Forelimb muscle (tissue), 1 donor: Measurements from ENCODE around the gene SNRPD1. TPM values are rescaled to one million over a fixed set of nuclear protein-coding genes. Genes with fewer than 3 reads are reported as not detected.
"Not testable (repeated sequence)": the region's sequence is repeated elsewhere in the genome, so short reads cannot be mapped to it uniquely, and the experiment has no call there.

Experiments
- DNase-seq: peaks from one replicate; pipeline ENCODE4 v3.0.0-alpha.2; 2013; ENCODE audit warnings: low read depth
- polyA plus RNA-seq: library from polyadenylated mRNA; unstranded; fragments of 120-200 nt; gene quantifications from one replicate; pipeline ENCODE4 v1.2.1, GENCODE V29; 2013; ENCODE audit not compliant: insufficient read length

SNRPD1 gene
- 84.3 TPM for polyA plus RNA-seq

DNA sequence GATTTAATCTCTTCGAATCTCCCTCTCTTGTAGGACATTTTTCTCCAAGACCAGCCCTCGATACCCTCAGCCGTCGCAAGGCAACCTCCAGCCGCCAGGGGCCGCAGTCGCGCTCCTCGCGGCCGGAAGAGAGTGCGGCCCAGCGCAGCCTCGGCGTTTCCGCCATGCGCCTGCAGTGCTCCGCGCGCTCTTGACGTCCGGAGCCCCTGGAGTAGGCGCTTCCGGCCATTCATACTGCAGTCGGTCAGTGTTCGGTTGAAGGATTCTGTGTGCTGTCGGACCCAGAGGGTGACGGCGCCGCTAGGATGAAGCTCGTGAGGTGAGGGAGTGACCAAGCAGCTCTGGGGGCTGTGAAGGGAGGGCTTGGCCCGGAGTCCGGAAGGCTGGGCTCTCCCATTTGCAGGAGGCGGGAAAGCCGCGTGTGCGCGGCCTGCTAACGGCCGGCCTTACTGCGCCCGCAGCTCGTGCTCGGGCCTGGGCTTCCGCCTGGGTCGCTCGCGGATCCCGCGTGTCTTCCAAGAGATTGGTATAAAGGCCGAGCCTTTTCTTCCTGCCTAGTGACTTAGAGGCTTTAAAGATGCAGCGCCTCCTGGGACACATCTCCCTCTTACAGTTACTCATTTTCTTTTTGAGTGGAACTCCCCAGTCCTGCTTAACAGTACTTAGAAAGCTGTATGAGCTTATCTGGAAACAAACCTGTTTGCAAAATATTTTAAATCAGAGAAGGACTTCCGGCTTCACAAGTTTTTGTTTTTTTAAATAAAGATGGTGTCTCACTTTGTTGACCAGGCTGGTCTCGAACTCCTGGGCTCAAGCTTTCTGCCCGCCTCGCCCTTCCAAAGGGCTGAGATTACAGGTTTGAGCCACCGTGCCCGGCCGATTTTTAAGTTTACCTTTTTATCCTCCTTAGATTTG, at the start of gene SNRPD1:
TSS of gene SNRPD1 (plus strand) at position 190 of the 915 bp plus-strand sequence. CDS start at position 306, 116 bp downstream.
- DNase-seq, result peak; percentile 75

DNA sequence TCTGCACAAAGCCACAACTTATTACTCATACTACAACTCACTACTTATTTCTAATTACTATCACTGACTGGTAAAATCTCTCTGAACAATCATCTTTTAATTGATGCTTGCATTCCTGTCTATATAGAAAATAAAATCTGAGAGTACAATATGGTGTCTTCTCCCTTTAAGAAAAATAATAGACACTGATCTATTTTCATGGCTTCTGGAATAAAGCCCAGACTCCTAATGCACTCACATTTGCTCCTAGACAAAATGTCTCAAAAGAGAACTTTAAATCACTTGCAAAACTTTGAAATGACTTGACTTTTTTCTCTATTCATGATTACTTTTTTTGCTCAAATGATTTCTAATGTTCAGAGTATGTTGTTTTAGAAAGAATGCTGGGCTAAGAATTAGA, 40.3 kb upstream of the SNRPD1 start:
- DNase-seq, result peak; percentile 13

DNA sequence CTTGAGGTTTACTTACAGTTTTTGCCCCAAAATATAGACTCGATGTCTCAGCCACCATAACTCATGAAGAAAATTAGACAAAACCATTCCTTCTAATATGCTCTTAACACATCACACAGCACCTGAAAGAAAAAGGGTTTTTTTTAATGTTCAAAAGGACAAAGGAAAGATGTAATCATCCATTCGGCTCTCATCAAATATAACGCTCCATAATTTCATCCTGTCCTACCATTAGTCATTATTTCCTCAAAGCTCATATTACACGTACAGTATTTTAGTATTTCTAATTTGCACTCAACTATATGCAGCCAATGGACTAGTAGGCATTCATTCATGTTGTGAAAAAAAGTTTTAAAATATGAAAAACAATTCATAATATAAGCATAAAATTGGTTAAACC, 36.5 kb upstream of the SNRPD1 start:
- no peak for DNase-seq

DNA sequence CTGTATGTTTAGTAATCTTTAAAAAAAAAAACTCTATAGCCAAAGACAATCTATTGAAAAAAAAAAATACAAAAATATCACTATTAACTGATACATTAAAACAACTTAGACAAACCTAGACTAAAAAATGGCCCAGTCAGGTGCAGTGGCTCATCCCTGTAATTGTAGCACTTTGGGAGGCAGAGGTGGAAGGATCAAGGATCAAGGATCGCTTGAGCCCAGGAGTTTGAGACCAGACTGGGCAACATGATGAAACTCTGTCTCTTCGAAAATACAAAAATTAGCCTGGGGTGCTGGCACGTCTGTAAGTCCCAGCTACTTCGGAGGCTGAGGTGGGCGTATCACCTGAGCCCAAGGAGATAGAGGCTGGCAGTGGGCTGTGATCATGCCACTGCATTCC, 27.7 kb upstream of the SNRPD1 start:
- no peak for DNase-seq

DNA sequence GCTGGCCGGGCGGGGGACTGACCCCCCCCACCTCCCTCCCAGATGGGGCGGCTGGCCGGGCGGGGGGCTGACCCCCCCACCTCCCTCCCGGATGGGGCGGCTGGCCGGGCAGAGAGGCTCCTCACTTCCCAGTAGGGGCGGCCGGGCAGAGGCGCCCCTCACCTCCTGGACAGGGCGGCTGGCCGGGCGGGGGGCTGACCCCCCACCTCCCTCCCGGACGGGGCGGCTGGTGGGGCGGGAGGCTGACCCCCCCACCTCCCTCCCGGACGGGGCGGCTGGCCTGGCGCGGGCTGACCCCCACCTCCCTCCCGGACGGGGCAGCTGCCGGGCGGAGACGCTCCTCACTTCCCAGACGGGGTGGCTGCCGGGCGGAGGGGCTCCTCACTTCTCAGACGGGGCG, 19.8 kb upstream of the SNRPD1 start:
- DNase-seq, result not testable (repeated sequence)

DNA sequence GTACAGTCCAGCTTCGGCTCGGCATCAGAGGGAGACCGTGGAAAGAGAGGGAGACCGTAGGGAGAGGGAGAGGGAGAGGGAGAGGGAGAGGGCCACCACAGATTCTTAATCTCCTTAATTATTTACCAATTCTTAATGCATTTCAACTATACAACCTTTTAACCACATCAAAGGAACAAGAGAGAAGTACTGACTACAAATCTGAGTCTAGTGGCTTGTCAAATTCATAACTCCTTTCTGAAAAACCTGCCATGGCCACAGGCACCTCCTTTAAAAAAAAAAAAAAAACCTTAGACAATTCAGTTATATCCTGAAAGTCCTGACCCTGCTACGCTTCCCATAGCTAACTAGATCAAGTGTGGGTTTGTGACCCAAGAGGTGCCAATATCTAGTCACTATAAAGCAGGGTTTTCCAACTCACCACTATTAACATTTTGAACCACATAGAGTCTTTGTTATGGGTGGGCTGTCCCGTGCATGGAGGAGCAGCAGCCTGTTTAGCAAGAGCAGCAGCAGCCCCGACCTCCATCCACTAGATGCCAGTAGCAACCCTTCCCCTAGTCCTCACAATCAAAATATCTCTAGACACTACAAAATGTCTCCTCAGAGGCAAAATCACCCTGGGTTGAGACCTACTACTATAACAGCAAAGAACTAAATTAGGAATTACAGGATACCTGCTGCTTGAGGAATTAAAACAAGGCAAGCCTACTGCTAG, 18.4 kb upstream of the SNRPD1 start:
- no peak for DNase-seq

DNA sequence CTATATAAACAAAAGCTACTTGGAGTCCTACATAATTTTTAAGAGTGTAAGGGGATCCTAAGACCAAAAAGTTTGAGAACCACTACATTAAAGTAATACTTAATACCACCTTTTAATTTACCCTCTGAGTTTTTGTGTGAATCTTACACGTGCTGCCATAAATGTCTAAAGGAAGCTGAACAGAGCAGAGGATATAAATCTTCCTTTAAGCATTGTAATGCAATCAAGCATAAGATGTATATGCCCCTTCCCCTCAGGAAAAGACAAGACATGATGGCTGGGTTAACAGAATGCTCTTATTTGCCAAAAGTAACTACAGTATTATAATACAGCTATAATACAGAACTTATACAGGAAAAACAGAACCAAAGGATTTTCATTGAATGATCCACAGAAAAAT, 14.5 kb upstream of the SNRPD1 start:
- no peak for DNase-seq

DNA sequence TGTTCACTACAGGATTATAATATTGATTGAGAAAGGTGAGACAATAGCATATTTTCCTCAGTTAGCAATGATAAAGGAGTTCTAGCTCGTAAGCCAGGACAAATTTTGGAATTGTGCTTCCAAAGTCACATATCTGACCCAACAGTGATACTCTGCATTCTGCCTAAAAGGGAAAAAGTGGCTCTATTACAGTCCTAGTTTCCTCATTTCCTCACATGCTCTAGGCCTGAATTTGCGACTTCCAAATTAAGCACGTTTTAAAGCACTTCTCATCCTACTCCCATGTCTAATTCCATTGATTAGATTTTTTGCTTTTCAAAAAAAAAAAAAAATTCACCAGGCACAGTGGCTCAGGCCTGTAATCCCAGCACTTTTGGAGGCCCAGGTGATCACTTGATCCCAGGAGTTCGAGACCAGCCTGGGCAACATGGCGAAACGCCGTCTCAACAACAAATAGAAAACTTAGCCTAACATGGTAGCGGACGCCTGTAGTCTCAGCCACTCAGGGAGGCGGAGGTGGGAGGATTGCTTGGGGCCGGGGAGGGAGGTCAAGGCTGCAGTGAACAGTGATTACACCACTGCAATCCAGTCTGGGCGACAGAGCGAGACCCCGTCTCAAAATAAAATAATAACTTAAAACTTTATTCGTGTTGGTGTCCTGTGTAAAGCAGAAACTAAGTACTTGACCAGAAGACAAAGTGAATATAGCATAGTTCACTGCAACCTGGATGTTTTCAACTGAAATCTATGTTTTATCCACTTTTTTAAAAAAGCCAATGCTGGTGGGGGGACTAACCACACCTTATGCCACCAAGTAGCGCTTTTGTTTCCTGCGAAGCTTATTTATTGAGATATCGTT, 13.2 kb upstream of the SNRPD1 start:
- DNase-seq, result no peak

DNA sequence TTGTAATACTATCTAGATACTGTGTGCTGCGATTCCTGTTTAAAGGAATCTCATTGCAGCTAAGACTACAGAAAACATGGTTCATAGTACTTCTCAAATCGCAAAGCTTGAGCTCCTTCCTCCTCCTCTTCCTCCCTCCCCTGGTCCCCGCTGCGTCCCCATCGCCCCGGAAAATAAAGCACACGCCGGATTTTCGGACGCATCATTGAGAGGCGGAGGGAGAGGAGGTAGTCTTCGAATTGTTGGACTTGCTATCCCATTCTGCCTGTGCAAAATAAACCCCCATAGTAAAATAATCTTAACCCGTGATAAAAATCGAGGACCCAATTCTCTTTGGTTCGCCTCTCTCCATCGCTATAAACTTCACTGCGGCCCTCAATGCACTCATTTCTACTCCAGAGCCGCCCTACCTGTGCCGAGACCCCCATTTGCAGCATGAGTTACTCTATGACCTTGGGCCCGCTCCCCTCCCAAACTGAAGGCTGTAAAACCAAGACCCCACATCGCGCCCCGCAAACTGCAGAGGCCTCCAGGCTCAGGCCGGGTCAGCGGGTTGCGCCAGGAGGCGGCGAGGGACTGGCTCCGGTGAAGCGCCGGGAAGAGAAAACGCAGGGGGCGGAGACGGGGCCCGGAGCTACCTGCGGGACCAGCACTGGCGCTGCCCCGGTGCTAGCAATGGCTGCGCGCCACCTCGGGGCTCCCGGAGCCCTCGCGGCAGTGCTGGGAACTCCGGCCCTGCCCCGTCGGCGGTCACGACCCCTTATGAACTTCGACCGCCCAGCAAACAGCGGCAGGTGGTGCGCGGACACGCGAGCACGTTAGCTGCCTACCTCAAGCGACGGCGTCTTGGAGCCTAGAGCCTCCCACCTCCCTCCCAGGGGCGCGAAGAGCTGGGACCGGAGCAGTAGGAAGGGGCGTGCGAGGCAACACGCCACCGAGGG, 12.3 kb upstream of the SNRPD1 start:
- no peak for DNase-seq

DNA sequence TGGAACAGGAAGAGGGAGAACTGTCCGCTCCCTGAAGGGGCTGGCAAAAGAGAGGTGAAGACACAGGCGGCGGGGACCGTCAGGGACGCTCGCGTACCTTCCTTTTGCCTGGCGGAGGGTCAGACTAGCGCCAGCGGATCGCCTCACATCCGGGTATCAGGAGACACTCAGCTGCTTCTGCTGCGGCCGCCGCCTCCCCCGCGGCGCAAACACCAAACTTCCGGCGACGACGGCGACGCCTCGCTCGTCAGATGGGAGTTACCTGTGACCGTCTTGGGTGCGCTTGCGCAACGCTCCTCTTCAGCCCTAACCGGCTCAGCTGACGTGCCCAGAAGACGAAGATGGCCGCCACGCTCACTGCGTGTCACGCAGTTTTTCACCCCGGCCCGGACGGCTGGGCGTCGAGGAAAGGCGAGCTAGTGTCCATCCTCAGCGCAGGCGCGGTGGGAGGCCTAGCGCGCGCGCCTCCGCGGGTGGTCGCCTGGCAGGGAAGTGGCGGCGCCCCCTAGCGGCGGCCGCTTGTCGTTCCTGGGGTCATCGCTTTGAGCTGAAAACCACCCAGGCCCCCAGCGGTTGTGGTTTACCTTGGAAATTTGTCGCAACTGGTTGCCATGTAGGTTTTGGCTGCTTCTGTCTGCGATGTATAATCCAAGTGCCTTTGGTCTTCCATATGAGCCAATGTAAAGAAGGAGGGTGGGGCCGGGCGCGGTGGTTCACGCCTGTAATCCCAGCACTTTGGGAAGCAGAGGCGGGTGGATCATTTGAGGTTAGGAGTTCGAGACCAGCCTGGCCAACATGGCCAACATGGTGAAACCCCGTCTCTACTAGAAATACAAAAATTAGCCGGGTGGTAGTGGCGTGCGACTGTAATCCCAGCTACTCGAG, 11.3 kb upstream of the SNRPD1 start, which contains the start of gene ESCO1:
TSS of gene ESCO1 (minus strand) at position 179 of the 885 bp plus-strand sequence. CDS start 25,861 bp downstream, outside the sequence.
- DNase-seq, result peak; percentile 92

DNA sequence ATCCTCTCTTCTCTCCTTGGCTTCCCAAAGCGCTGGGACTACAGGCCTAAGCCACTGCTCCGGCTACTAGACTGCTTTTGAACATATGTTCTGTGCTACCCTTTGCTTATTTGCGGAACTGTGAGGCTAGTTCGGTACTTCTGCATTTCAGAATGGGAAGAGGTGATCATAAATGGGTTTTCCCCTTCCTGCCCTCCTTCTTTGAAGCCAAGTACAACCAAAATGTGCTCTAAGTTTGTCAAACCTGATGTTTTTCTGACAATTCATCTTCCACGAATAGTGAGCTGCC, 9.9 kb upstream of the SNRPD1 start:
- no peak for DNase-seq

DNA sequence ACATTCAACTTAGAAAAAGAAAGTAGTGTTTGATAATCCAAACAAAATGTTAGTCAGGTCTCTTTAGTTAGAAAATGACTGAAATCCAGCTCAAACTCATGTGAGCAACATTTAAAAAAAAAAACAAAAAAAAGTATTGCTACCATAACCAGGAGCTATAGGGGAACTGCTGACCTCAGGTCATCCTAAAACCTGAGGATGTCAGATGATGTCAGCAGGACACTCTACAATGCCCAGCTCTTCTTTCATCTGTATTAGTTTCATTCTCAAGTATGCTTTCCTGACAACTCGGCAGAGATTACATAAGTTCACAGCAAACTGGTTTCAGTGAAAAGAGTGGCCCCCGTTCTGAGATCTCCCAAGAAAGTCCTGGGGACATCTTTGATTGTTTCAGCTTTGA, 7.4 kb upstream of the SNRPD1 start:
- no peak for DNase-seq

DNA sequence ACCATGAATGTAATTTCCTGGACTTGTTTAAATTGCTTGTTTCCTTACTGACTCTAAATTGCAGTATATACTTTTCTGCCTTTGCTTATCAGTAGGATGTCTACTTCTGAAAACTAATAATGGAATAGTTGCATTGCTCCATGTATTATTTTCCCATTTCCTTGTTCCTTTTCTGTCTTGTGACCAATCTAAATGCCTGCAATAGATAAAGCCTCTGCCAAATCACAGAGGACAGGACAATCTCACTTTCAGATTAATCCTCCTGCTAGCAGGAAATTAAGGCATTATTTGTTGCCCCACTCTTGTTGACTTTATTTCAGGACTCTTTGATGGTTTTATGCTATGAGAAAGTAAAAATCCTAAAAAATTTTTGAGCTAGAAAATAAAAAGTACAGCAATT, 6.9 kb upstream of the SNRPD1 start:
- no peak for DNase-seq

DNA sequence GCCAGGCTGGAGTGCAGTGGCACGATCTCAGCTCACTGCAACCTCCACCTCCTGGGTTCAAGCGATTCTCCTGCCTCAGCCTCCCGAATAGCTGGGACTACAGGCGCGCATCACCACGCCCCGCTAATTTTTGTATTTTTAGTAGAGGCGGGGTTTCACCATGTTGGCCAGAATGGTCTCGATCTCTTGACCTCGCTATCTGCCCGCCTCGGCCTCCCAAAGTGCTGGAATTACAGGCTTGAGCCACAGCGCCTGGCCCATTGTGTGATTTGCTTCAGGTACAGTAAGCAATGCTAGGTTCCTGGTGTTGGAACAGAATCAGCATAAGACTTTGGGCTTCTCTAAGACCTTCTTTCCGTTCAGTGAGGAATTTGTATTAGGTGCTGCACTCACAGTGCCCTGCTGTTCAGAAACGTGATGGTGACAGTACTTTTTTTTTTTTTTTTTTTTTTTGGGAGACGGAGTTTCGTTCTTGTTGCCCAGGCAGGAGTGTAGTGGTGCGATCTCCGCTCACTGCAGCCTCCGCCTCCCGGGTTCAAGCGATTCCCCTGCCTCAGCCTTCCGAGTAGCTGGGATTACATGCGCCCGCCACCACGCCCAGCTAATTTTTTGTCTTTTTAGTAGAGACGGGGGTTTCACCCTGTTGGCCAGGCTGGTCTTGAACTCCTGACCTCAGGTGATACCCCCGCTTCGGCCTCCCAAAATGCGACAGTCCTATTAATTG, 551 bp upstream of the SNRPD1 start:
- not testable (repeated sequence) for DNase-seq

DNA sequence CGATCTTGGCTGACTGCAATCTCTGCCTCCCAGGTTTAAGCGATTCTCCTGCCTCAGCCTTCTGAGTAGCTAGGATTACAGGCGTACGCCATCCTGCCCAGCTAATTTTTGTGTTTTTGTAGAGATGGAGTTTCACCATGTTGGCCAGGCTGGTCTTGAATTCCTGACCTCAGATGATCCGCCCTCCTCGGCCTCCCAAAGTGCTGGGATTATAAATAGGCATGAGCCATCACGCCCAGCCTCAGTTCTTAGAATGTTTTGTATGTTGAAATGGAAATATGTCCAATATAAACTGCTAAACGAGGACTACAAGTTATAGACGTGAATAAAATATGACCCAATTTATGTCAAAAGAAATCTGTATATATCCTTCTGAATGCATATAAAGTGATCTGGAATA, 9.5 kb downstream of the SNRPD1 start:
- DNase-seq, result not testable (repeated sequence)

DNA sequence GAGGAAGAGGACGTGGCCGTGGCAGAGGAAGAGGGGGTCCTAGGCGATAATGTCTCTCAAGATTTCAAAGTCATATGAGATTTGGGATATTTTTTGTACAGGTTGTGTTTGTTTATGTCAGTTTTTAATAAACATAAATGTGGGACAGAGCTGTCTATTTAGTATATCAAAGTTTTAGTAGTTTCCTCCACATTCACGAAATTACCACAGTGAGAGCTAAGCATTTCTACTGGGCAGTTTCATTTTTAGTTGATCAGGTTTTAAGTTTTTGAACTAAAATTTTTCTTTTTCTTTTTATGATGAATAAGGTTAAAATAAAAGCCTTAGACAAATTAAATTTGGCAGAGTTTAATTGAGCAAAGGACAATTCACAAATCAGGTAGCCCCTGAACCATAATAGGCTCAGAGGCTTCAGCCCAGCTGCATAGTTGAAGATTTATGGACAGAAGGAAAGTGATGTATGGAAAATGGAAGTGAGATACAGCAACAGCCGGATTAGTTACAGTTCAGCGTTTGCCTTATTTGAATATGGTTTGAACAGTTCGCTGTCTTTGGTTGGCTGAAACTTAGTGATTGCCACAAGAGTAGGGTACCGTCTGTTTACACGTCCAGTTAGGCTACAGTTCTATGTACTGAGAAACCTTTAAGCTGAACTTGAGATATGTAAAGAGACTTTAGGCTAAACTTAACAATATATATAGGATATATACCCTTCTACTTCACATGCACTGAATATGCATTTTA, 17.1 kb downstream of the SNRPD1 start:
- no peak for DNase-seq

DNA sequence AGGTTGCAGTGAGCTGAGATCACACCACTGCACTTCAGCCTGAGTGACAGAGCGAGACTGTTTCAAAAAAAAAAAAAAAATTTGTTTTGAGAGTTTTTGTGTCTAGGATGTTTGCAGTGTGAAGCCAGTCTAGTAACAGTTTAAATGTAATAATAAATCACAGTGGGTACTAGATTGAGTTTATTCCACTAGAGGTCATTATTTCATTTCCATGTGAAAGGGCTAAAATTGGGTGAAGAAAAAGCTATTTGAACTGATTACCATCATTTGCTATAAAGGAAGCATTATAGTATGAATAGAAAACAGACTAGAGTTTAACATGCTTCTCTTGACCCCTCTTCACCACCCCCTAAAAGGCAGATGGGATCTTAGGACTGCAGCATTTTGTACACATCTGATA, 20.3 kb downstream of the SNRPD1 start:
- no peak for DNase-seq

DNA sequence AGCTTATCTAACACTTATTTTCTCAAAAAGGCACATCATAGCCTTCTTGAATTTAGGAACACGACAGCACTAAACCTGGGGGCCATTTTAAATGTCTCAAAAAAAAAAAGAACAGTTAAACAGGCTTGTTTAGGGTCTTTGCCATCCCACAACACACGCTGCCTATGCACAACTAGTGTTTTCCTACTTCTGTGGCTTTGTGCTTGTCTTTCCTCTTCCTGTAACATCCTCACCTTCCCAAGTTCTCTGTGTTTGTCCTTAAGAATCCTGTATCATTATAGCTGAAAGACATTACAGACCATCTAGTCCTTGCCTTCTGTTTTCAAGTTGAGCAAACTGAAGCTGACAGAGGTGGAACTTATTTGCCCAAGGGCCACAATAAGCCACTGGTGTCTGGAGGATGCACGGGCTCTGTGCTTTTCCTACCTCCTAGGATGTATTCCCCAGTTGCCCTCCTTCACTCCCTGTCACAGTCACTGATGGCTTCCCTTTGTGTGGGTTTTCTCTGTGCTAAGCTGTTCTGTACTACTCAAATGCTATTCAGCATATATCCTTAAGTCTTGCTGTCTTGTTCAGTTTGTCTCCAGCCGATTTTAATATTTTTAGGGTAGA, 22.6 kb downstream of the SNRPD1 start:
- DNase-seq, result no peak
